ENCODE data around the gene PDAP1. TPM values are rescaled to one million over a fixed set of nuclear protein-coding genes. Genes with fewer than 3 reads are reported as not detected.

The PDAP1 gene
- total and polyA plus RNA-seq, 9 of the 15 experiments (the other 6 are each of a cell fraction or from before 2014, with no cell fraction given), result 10.2 to 315 (median 129) TPM

GRCh38 chr7:99375070-99375807 lies 33.2 kb downstream of the PDAP1 start (continued):
- TF ChIP-seq SRSF7 (optimal IDR thresholded peaks at IDR 0.05; ENCODE audit: low read depth, low read length) (no peak), ZNF224 (CRISPR knock-in tag; IDR thresholded peaks at IDR 0.05) (no peak), FOXP4 (CRISPR knock-in tag; IDR thresholded peaks at IDR 0.05; ENCODE audit: borderline replicate concordance) (no peak), TBL1XR1 (IDR thresholded peaks at IDR 0.05; ENCODE audit: low read length in 2 of 2) (no peak), AFF4 (CRISPR knock-in tag; IDR thresholded peaks at IDR 0.05) (no peak; the same call in 1 of the 2 replicates), MEIS2 (IDR thresholded peaks at IDR 0.05; ENCODE audit: partially characterized antibody) (no peak), ZNF324 (CRISPR knock-in tag; IDR thresholded peaks at IDR 0.05) (no peak), PHTF2 (CRISPR knock-in tag; IDR thresholded peaks at IDR 0.05) (no peak), TAL1 (IDR thresholded peaks at IDR 0.05) (no peak), ETV1 (tag; conservative IDR thresholded peaks at IDR 0.05; ENCODE audit: low read depth) (peak; percentile 51), POLR2AphosphoS2 (IDR thresholded peaks at IDR 0.05; ENCODE audit: low read length) (no peak), ETS1 (conservative IDR thresholded peaks at IDR 0.05; ENCODE audit: control insufficient read depth, low read depth, low read length) (peak; percentile 85), SMAD4 (CRISPR knock-in tag; conservative IDR thresholded peaks at IDR 0.05) (peak; percentile 38; the same call in 1 of the 2 replicates), HES1 (IDR thresholded peaks at IDR 0.05; ENCODE audit: low read depth) (no peak), MYC (IDR thresholded peaks at IDR 0.05; ENCODE audit: low read depth, low read length) (no peak; the same call in 1 of the 2 replicates), MYC (CRISPR knock-in tag; IDR thresholded peaks at IDR 0.05; ENCODE audit: borderline replicate concordance, low read depth) (no peak), HNRNPL (IDR thresholded peaks at IDR 0.05; ENCODE audit: low read depth, low read length) (peak; percentile 47; the same call in 1 of the 2 replicates), NR2C2 (CRISPR knock-in tag; IDR thresholded peaks at IDR 0.05) (no peak), NR2C2 (tag; IDR thresholded peaks at IDR 0.05) (peak; percentile 1; the same call in 1 of the 2 replicates)

All from K562 (cell line).